CD4-positive, alpha-beta T cell treated with Interleukin-4 for 4 hours (primary cell): Measurements from ENCODE around the gene PRAMEF1.
"Not testable (repeated sequence)": the region's sequence is repeated elsewhere in the genome, so short reads cannot be mapped to it uniquely, and the experiment has no call there.

Experiments used
- DNase-seq: peaks from one replicate; pipeline ENCODE4 v3.0.0-alpha.2; 2020

The PRAMEF1 gene

DNA sequence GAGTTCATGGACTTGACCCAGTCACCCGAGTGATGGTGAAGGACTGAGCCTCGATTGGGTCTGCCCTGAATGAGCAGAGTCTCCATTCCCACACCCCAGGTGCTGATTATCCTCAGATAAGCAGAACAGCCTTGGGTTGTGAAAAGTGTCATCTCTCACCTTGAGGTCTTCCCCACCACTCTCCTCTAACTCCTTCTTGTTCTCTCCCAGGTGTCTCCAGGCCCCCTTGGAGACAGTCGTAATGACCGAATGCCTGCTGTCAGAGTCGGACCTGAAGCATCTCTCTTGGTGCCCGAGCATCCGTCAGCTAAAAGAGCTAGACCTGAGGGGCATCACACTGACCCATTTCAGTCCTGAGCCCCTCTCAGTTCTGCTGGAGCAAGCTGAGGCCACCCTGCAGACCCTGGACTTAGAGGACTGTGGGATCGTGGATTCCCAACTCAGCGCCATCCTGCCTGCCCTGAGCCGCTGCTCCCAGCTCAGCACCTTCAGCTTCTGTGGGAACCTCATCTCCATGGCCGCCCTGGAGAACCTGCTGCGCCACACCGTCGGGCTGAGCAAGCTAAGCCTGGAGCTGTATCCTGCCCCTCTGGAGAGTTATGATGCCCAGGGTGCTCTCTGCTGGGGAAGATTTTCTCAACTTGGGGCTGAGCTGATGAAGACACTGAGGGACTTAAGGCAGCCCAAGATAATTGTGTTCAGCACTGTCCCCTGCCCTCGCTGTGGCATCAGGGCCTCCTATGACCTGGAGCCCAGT, 14.2 kb upstream of the PRAMEF1 start:
- DNase-seq, result no peak

GRCh38 chr1:12778061-12778460, 13.1 kb upstream of the PRAMEF1 start:
- no peak for DNase-seq

DNA sequence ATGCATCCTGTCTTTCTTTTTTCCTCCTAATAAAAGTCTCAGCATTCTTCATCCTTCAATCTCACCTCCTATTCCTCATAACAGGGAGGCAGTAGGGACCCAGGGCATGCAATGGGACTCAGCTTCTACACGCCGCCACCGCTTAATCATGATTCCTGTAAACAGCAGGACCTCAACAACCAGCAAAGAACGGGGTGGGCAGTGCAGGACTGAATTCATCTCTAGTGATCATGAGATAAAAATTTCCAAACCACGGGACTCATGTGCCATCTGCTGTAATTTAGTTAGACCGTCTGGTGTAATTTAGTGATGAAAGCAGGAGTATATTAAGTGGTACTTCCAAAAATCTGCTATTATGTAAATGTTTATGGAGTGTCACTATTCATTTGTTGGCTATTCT, 12.3 kb upstream of the PRAMEF1 start:
- no peak for DNase-seq

DNA sequence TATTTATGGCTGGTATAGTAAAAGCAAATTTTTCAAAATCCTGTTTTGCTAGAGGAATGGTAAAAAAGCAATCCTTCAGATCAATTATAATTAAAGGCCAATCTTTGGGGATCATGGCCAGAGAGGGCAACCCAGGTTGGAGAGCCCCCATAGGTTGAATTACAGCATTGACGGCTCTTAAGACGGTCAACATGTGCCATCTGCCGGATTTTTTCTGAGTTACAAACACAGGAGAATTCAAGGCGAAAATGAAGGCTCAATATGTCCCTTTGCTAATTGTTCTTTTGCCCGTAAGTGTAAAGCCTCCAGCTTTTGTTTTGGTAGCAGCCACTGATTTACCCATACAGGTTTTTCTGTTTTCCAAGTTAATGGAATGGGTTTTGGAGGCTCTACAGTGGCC, 9.7 kb upstream of the PRAMEF1 start:
- not testable (repeated sequence) for DNase-seq

GRCh38 chr1:12783783-12784182, 7.4 kb upstream of the PRAMEF1 start:
- not testable (repeated sequence) for DNase-seq

GRCh38 chr1:12784729-12785128, 6.5 kb upstream of the PRAMEF1 start:
- not testable (repeated sequence) for DNase-seq

GRCh38 chr1:12798911-12799310, 7.7 kb downstream of the PRAMEF1 start:
- DNase-seq, result no peak

DNA sequence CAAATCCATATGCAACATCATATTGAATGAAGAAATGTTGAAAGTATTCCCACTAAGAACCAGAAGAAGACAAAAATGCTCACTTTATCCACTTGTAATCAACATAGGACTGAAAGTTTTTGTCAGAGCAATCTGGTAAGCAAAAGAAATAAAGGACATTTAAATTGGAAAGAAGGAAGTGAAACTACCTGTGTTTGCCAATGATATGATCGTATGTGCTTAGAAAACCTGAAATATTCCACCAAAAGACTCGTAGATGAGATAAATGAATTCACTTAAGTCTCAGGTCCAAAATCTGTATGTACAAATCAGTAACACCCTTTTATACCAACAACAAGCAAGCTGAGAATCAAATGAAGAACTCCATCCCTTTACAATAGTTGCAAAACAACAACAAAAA, 8.5 kb downstream of the PRAMEF1 start:
- DNase-seq, result no peak

DNA sequence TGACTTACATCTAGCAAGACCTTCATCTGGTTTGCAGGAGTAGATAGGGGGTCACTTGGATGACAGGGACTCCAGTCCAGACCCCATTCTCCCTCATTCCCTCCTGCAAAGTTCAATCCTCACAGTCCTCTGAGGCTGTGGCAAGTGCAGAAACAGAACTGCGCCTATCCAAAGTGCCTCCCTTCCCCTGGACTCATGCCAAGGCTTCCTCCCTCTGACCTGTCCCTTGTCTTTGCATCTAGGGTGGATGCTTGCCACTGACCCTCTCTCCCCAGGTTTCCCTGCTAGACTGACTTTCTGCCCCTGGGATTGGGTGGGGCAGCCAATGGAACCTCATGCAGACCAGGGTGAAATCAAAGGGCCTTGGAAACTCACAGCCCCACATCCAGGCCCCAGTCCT, 18.7 kb downstream of the PRAMEF1 start:
- DNase-seq, result no peak

GRCh38 chr1:12810691-12811408, 19.7 kb downstream of the PRAMEF1 start:
- no peak for DNase-seq

DNA sequence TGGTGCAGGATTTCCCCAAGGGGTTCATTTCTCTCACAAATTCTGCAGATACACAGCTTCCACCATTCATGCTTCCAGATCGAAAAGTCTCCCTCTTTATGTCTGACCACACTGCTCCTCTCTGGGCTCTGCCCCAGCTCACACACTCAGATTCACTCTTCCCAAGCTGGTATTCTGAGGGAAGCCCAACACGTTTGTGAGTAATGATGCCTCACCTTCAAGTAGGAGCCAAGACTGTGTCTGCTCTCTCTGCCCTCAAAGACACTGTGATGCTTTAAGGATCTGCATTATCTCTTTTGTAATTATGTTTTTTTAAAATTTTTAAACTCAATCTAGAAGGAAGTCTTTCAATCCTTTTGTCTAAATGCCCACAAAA, 20.2 kb downstream of the PRAMEF1 start:
- no peak for DNase-seq

- DNase-seq, result not testable (repeated sequence)
These were observed 27.9 kb downstream of the PRAMEF1 start for GRCh38 chr1:12819061-12819460.

GRCh38 chr1:12831310-12831709, 40.1 kb downstream of the PRAMEF1 start, which contains the start of gene PRAMEF11:
PRAMEF11 (minus strand) TSS chr1:12831410; CDS start chr1:12828789, 2,621 bp downstream.
- not testable (repeated sequence) for DNase-seq

DNA sequence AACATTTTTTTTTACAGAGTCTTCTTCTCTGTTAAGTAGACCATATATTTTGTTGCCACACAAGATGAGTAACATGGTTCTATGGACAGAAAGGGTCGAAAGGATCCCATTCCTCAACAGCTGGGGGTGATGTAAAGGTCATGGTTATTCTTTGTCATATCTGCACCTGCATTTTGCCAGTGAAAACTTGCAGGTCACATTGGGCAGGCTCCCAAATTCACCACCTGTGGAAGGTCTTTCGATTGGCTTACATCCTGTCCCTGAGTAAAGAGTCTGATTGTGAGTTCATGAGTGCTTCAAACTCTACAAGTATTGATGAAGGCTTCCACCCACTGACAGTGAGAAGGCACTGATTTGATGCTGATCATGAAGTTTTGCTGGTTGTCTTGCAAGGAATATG, 42.1 kb downstream of the PRAMEF1 start:
- DNase-seq, result not testable (repeated sequence)
